CD4-positive, CD25-positive, alpha-beta regulatory T cell (primary cell): ENCODE results near the gene CNTNAP2. TPM values are rescaled to one million over a fixed set of nuclear protein-coding genes. Genes with fewer than 3 reads are reported as not detected.

Experiments
- ATAC-seq, 2 donors: fragments of 150-1000 bp; cut with Tn5 transposase; one replicate each; pipeline ENCODE4 v1.10.0; 2021; ENCODE audit warnings: low read depth in 2 of 2, moderate number of reproducible peaks in 2 of 2, moderate library complexity in 1 of 2
- DNase-seq, 3 donors: peaks; one replicate each; pipeline versions ENCODE4 v3.0.0 to v3.0.0-alpha.2; 2012 to 2022; ENCODE audit warnings: mixed read lengths in 1 of 3
- H3K27ac ChIP-seq: one replicate; pipeline ENCODE4 v1.7.0; 2013; ENCODE audit warnings: mild to moderate bottlenecking, low read length; ENCODE audit not compliant: insufficient read depth, poor library complexity, severe bottlenecking
- H3K27me3 ChIP-seq: one replicate; pipeline ENCODE4 v1.7.0; 2013; ENCODE audit warnings: low read length; ENCODE audit not compliant: control insufficient read depth, insufficient read depth
- H3K36me3 ChIP-seq: one replicate; pipeline ENCODE4 v1.7.0; 2013; ENCODE audit warnings: mild to moderate bottlenecking, low read length, moderate library complexity; ENCODE audit not compliant: control insufficient read depth, insufficient read depth
- H3K4me1 ChIP-seq: 2 replicates; pipeline ENCODE4 v1.7.0; 2013; ENCODE audit warnings: mild to moderate bottlenecking, low read length; ENCODE audit not compliant: insufficient read depth, control insufficient read depth, poor library complexity, severe bottlenecking
- H3K4me3 ChIP-seq: one replicate; pipeline ENCODE4 v1.7.0; 2013; ENCODE audit warnings: low read depth, mild to moderate bottlenecking, low read length, moderate library complexity
- H3K9me3 ChIP-seq, 2 experiments: 1 replicate in 1 of 2; 2 replicates in 1 of 2; pipeline ENCODE4 v1.7.0; 2013; ENCODE audit warnings: low read length in 2 of 2, mild to moderate bottlenecking in 1 of 2, moderate library complexity in 1 of 2; ENCODE audit not compliant: control insufficient read depth in 2 of 2
- H3K27ac Mint-ChIP-seq, 3 donors: one replicate each; pipeline ENCODE4 v1.8.0; 2020 to 2022; ENCODE audit warnings: mild to moderate bottlenecking in 3 of 3, mixed read lengths in 3 of 3, moderate library complexity in 2 of 3
- H3K27me3 Mint-ChIP-seq: one replicate; pipeline ENCODE4 v1.8.0; 2022; ENCODE audit warnings: mild to moderate bottlenecking, mixed read lengths
- H3K36me3 Mint-ChIP-seq: one replicate; pipeline ENCODE4 v1.8.0; 2020; ENCODE audit warnings: mixed read lengths
- H3K4me1 Mint-ChIP-seq, 4 donors: one replicate each; pipeline ENCODE4 v1.8.0; 2020 to 2022; ENCODE audit warnings: mixed read lengths in 4 of 4, mild to moderate bottlenecking in 1 of 4
- H3K4me3 Mint-ChIP-seq, 4 donors: one replicate each; pipeline ENCODE4 v1.8.0; 2020 to 2022; ENCODE audit warnings: mild to moderate bottlenecking in 4 of 4, mixed read lengths in 4 of 4, moderate library complexity in 3 of 4
- H3K9me3 Mint-ChIP-seq, 7 donors: one replicate each; pipeline ENCODE4 v1.8.0; 2020 to 2022; ENCODE audit warnings: mixed read lengths in 7 of 7, mild to moderate bottlenecking in 3 of 7, moderate library complexity in 2 of 7
- polyA plus RNA-seq, 4 donors: library from polyadenylated mRNA; unstranded; fragments of 300-500 nt; fragmentation: Illumina TruSeq; gene quantifications; one replicate each; pipeline ENCODE4 v1.2.3, GENCODE V29; 2021
- total RNA-seq: library from RNA; stranded (reverse); gene quantifications from one replicate; pipeline ENCODE4 v1.2.3, GENCODE V29; 2022

CNTNAP2 gene
- total and polyA plus RNA-seq, 5 donors from 2014 or later, result 0.02 to 0.15 TPM; not detected in 3

DNA sequence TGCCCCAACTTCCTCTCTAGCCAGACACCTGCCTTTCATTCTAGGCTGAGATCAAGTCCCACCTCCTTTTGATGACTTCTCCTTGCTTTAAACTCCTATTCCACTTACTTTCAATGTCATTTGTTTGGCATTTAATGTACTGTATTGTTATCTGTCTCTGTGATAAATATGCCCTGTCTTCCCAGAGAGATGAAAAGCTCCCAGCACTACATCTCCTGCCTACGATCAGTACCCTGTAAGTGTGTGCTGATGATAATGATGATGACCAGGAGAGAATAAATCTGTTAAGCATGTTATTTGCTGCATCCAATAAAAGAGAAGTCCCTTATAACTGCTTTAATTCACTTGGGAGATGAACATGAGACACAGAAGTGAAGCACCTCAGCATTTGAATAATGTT lies 2106.6 kb downstream of the CNTNAP2 start:
- Mint-ChIP-seq H3K27me3 (peaks cover 4% of the 10 kb centered on the region), H3K36me3 (no peaks in the 10 kb centered on the region), H3K4me3 (no peak overlapping the region), H3K9me3 (peaks cover 0 to 8% (median 4%) of the 10 kb centered on the region in 7 donors), H3K4me1 (no peaks in the 10 kb centered on the region), H3K27ac (no peak overlapping the region)
- H3K36me3 ChIP-seq, result no peaks in the 10 kb centered on the region
- no peaks in the 10 kb centered on the region for H3K9me3 ChIP-seq
- no peak overlapping the region for H3K4me3 ChIP-seq
- H3K27ac ChIP-seq, result no peak overlapping the region
- no peaks in the 10 kb centered on the region for H3K27me3 ChIP-seq
- DNase-seq, result no peak
- no peak for ATAC-seq
- H3K4me1 ChIP-seq, result no peaks in the 10 kb centered on the region

DNA sequence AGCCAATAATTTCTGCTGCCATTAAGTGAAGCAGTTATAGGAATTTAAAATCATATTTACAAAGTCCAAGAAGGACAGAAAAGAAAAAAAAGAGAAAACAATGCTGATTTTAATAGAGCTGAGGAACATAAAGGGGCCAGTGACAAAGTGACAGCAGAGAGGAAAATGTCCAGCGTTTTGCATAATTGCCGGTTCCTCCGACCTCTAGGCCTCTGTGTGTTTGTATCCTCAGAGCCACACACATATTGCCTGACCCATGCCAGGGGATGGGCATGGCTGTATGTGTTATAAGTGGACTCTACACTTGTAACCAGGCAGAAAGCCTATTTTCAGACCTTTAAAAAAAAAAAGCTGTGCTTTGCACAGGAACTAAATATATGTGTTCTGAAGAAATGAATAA lies 2107.1 kb downstream of the CNTNAP2 start:
- no peak for ATAC-seq
- Mint-ChIP-seq H3K27me3 (peaks cover 4% of the 10 kb centered on the region), H3K9me3 (peaks cover 0 to 8% (median 4%) of the 10 kb centered on the region in 7 donors), H3K36me3 (no peaks in the 10 kb centered on the region), H3K27ac (peak overlapping the region in 1 of 3 donors; percentile 33), H3K4me3 (no peak overlapping the region), H3K4me1 (no peaks in the 10 kb centered on the region)
- H3K27me3 ChIP-seq, result no peaks in the 10 kb centered on the region
- no peak for DNase-seq
- H3K36me3 ChIP-seq, result no peaks in the 10 kb centered on the region
- H3K4me1 ChIP-seq, result no peaks in the 10 kb centered on the region
- H3K4me3 ChIP-seq, result no peak overlapping the region
- H3K27ac ChIP-seq, result no peak overlapping the region
- no peaks in the 10 kb centered on the region for H3K9me3 ChIP-seq

DNA sequence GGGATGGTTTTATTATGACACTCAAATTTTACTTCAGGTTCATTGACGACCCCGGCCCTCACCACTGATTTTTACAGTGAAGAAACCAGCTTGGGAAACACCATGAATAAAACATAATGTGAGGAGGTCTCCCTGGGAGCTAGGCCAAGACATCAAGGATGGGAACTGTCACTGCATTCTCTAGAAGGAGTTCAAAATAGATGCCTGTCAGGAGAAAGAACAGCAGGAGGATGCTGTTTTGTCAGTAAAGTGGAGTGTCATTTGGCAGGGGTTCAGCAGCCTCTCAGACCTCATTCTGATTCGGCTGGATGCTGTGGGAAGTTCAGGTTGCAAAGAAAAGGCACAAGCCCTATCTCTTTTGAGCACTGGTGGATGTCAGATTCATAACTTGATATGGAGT lies 2113.7 kb downstream of the CNTNAP2 start:
- no peak for ATAC-seq

DNA sequence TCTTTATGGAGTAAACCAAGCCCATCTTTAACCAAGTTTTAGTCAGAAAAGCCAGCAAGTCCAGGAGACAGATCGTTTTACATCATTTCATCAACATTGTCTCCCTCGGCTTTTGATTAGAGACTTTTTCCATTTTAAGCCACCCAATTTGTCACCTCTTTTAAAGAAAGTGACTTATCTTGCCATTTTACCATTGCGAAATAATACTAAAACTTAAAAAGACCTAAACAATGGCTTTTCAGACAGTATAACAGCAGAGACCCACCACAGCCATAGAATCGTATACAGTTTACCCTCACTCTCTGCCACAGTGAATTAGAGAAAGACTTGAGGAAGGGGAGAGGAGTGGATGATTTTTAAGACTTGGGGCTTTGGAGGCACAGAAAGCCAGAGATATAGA lies 2114.3 kb downstream of the CNTNAP2 start:
- ATAC-seq (no peak), DNase-seq (no peak)
- no peak overlapping the region for H3K27ac Mint-ChIP-seq
- H3K4me3 Mint-ChIP-seq, result no peak overlapping the region
- Histone ChIP-seq H3K9me3 (no peaks in the 10 kb centered on the region), H3K27ac (no peak overlapping the region), H3K27me3 (peaks cover 5% of the 10 kb centered on the region), H3K36me3 (no peaks in the 10 kb centered on the region), H3K4me1 (no peaks in the 10 kb centered on the region), H3K4me3 (no peak overlapping the region)
- no peaks in the 10 kb centered on the region for H3K36me3 Mint-ChIP-seq
- no peaks in the 10 kb centered on the region for H3K4me1 Mint-ChIP-seq
- H3K9me3 Mint-ChIP-seq, result peaks cover 0 to 3% (median 0%) of the 10 kb centered on the region in 7 donors
- H3K27me3 Mint-ChIP-seq, result no peaks in the 10 kb centered on the region

More for the DNA sequence above, 2113.7 kb downstream of the CNTNAP2 start:
- no peak overlapping the region for H3K4me3 ChIP-seq
- no peaks in the 10 kb centered on the region for H3K9me3 ChIP-seq
- no peaks in the 10 kb centered on the region for H3K36me3 ChIP-seq
- no peak for DNase-seq
- no peak overlapping the region for H3K27ac ChIP-seq
- Mint-ChIP-seq H3K36me3 (no peaks in the 10 kb centered on the region), H3K27me3 (no peaks in the 10 kb centered on the region), H3K9me3 (peaks cover 0 to 3% (median 0%) of the 10 kb centered on the region in 7 donors), H3K4me1 (no peaks in the 10 kb centered on the region), H3K4me3 (no peak overlapping the region), H3K27ac (no peak overlapping the region)
- no peaks in the 10 kb centered on the region for H3K4me1 ChIP-seq
- peaks cover 5% of the 10 kb centered on the region for H3K27me3 ChIP-seq

DNA sequence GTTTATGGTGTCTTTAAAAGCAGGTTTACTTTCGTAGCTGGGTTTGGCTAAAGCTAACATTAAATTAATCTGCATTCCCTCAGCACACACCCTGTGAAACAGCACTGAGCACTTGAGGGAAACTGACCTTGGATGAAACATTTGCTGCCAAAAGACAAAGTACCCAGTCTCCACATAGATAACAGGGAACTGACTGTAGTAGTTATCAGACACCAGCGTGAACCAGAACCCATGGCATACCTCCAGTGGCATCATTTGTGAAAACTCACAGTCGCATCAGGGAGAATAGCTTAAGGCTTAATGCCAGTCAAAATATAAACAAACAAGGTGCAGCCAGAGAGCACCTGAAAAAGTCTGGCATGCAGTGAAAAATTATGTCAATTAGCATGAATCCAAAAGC lies 2116.2 kb downstream of the CNTNAP2 start:
- no peak overlapping the region for H3K27ac Mint-ChIP-seq
- peaks cover 0 to 3% (median 0%) of the 10 kb centered on the region in 7 donors for H3K9me3 Mint-ChIP-seq
- no peaks in the 10 kb centered on the region for H3K9me3 ChIP-seq
- no peak for ATAC-seq
- DNase-seq, result no peak
- H3K27me3 ChIP-seq, result peaks cover 5% of the 10 kb centered on the region
- no peaks in the 10 kb centered on the region for H3K4me1 ChIP-seq
- H3K36me3 Mint-ChIP-seq, result no peaks in the 10 kb centered on the region
- no peaks in the 10 kb centered on the region for H3K4me1 Mint-ChIP-seq
- H3K4me3 ChIP-seq, result no peak overlapping the region
- H3K4me3 Mint-ChIP-seq, result no peak overlapping the region
- H3K27me3 Mint-ChIP-seq, result peaks cover 4% of the 10 kb centered on the region
- H3K27ac ChIP-seq, result no peak overlapping the region
- H3K36me3 ChIP-seq, result no peaks in the 10 kb centered on the region

DNA sequence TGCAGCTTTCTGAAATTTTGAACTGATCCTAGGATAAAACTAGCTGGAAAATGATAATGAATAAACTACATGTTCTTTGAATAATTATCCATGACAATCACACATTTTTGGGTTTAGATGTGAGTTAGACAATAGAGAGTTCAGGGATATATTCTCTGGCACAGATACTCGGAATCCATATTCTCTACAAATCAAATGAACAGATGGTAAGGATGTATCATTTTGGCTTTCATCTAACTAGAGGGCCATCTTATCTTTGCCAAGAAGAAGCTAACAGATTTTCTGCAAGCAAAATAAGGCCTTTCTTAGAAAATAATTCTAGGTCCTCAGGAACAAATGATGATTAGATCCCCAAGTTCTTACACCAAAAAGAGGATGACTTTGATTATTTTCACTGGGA lies 2118.1 kb downstream of the CNTNAP2 start:
- Mint-ChIP-seq H3K27ac (no peak overlapping the region), H3K4me1 (no peaks in the 10 kb centered on the region), H3K36me3 (no peaks in the 10 kb centered on the region), H3K27me3 (peaks cover 10% of the 10 kb centered on the region), H3K9me3 (peaks cover 0 to 3% (median 0%) of the 10 kb centered on the region in 7 donors), H3K4me3 (no peak overlapping the region)
- Histone ChIP-seq H3K4me3 (no peak overlapping the region), H3K9me3 (no peaks in the 10 kb centered on the region), H3K4me1 (no peaks in the 10 kb centered on the region), H3K36me3 (no peaks in the 10 kb centered on the region), H3K27ac (no peak overlapping the region), H3K27me3 (peaks cover 6% of the 10 kb centered on the region)
- DNase-seq (no peak), ATAC-seq (no peak)

DNA sequence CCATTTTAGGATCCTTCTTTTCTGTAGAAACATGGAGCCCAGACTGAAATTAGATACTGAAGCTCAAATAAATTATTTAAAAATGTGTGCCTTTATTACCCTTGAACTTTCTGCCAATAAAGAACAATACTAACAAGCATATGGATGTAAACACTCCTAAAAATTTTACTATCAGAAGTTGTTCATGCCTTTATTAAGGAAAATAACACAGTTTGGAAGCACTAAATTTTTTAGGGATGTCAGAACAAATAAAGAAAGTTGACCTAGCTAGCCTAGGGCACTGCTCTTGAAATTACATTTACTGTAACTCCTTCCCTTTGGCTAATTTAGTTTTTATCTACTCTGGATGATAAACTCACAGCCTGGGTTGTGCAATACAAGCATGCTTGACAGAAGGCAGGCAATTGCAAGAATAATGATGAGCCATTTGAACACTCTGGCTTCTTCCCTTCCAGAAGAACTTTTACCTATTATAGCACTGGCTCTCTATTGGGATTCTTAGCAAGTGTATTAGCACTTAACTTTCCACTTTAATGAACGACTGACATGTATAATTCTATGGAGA lies 2122.2 kb downstream of the CNTNAP2 start:
- Histone ChIP-seq H3K36me3 (no peaks in the 10 kb centered on the region), H3K27ac (no peak overlapping the region), H3K4me1 (no peaks in the 10 kb centered on the region), H3K27me3 (peaks cover 4% of the 10 kb centered on the region), H3K4me3 (no peak overlapping the region), H3K9me3 (no peaks in the 10 kb centered on the region)
- Mint-ChIP-seq H3K27me3 (peaks cover 29% of the 10 kb centered on the region), H3K36me3 (no peaks in the 10 kb centered on the region), H3K27ac (no peak overlapping the region), H3K4me3 (no peak overlapping the region), H3K4me1 (peaks cover 0 to 8% (median 4%) of the 10 kb centered on the region in 4 donors), H3K9me3 (peaks cover 0 to 3% (median 0%) of the 10 kb centered on the region in 7 donors)
- ATAC-seq (no peak), DNase-seq (no peak)

DNA sequence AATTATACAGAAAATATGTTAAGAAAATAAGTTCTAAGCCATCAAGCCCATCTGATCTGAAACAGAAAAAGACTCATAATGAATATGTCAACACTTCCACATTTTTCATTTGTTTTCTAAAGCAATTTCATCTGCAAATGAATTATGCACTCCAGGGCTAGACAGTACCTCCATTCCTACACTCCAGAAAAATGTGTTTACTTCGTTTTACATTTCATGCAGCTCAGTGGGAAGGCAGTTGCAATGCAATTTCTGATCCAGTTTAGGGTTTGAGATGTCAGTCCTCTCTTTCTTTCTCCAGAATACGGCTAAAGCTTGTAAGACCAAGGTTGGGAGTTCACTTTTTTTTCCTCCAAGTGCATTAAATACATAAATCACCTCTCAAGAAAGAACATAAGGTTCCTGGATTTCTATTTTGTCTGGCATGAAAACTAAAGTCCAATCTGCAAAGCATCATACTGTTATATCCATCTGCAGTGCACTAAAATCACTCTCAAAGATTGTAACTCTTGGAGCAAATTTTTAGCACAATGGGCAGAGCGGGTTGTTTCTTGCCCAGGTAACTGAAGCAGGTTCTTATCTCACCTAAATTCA lies 2125.2 kb downstream of the CNTNAP2 start:
- no peak for DNase-seq
- Histone ChIP-seq H3K36me3 (no peaks in the 10 kb centered on the region), H3K4me3 (no peak overlapping the region), H3K27me3 (peaks cover 4% of the 10 kb centered on the region), H3K9me3 (no peaks in the 10 kb centered on the region), H3K27ac (no peak overlapping the region), H3K4me1 (no peaks in the 10 kb centered on the region)
- Mint-ChIP-seq H3K36me3 (no peaks in the 10 kb centered on the region), H3K9me3 (no peaks in the 10 kb centered on the region), H3K27ac (no peak overlapping the region), H3K27me3 (peaks cover 33% of the 10 kb centered on the region), H3K4me3 (no peak overlapping the region), H3K4me1 (peaks cover 0 to 8% (median 4%) of the 10 kb centered on the region in 4 donors)
- ATAC-seq, result no peak
